ENCODE results near the gene ISYNA1.

DNA sequence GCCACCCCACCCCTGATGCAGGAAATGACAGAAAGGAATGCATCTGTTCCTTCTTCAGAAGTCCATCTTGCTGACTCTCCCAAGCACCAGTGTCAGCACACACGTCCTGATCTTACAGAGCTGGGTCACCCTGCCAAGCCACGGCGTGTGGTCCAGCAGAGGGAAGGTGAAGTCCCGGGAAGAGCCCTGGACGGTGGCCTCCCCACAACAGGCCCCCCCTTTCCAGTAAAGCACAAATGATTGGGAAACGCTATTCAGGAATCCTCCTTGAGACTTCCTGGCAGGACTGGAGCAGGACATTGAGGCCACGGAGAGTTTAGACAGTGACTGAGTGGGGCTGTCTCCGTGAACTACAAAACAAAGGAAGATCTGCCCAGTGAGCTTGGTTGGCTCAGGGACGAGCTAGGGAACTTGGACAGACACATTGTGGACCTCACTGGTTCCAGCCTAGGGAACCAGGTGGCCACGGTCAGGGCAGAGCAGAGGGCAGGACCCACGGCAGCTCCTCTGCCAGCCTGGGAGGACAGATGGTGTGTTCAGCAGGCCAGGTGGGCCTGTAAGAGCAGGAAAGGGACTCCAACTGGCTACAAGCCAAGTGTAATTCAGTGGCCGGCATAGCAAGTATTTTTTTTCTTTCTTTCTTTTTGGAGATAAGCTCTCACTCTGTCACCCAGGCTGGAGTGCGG, 42.2 kb upstream of the ISYNA1 start:
- TF ChIP-seq, protein P1, sequence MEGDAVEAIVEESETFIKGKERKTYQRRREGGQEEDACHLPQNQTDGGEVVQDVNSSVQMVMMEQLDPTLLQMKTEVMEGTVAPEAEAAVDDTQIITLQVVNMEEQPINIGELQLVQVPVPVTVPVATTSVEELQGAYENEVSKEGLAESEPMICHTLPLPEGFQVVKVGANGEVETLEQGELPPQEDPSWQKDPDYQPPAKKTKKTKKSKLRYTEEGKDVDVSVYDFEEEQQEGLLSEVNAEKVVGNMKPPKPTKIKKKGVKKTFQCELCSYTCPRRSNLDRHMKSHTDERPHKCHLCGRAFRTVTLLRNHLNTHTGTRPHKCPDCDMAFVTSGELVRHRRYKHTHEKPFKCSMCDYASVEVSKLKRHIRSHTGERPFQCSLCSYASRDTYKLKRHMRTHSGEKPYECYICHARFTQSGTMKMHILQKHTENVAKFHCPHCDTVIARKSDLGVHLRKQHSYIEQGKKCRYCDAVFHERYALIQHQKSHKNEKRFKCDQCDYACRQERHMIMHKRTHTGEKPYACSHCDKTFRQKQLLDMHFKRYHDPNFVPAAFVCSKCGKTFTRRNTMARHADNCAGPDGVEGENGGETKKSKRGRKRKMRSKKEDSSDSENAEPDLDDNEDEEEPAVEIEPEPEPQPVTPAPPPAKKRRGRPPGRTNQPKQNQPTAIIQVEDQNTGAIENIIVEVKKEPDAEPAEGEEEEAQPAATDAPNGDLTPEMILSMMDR (IDR thresholded peaks at IDR 0.05), result no peak
- peak; percentile 99 for TF ChIP-seq EP300 (IDR thresholded peaks at IDR 0.05)

All from esophagus muscularis mucosa (tissue), 3 donors.